Liver (tissue), 9 donors: Measurements from ENCODE around the gene ALB. TPM values are rescaled to one million over a fixed set of nuclear protein-coding genes. Genes with fewer than 3 reads are reported as not detected.

Experiments used
- DNase-seq: peaks from one replicate; pipeline ENCODE4 v3.0.0-alpha.2; 2017; ENCODE audit warnings: low spot score
- H3K27ac ChIP-seq, 2 donors: one replicate each; pipeline ENCODE4 v1.7.0; 2013; ENCODE audit warnings: inconsistent platforms in 2 of 2, low read length in 2 of 2, control low read depth in 1 of 2, low read depth in 1 of 2, mild to moderate bottlenecking in 1 of 2
- H3K27me3 ChIP-seq, 4 donors: one replicate each; pipeline versions ENCODE4 v1.6.1 to v1.7.0; 2013; ENCODE audit warnings: low read length in 3 of 4, inconsistent platforms in 1 of 4, mild to moderate bottlenecking in 1 of 4, moderate library complexity in 1 of 4; ENCODE audit not compliant: control insufficient read depth in 4 of 4, insufficient read depth in 4 of 4
- H3K36me3 ChIP-seq, 4 donors: one replicate each; pipeline versions ENCODE4 v1.6.1 to v1.7.0; 2013; ENCODE audit warnings: low read length in 3 of 4, mild to moderate bottlenecking in 3 of 4, low read depth in 1 of 4, moderate library complexity in 1 of 4; ENCODE audit not compliant: control insufficient read depth in 4 of 4, insufficient read depth in 3 of 4
- H3K4me1 ChIP-seq, 4 donors: one replicate each; pipeline versions ENCODE4 v1.6.1 to v1.7.0; 2013; ENCODE audit warnings: low read length in 3 of 4, mild to moderate bottlenecking in 3 of 4, moderate library complexity in 1 of 4; ENCODE audit not compliant: control insufficient read depth in 4 of 4, insufficient read depth in 4 of 4
- H3K4me3 ChIP-seq, 3 donors: one replicate each; pipeline versions ENCODE4 v1.6.1 to v1.7.0; 2013; ENCODE audit warnings: low read length in 3 of 3, control low read depth in 1 of 3, low read depth in 1 of 3, mild to moderate bottlenecking in 1 of 3
- H3K9ac ChIP-seq, 2 donors: one replicate each; pipeline ENCODE4 v1.7.0; 2013; ENCODE audit warnings: low read length in 2 of 2, mild to moderate bottlenecking in 2 of 2, moderate library complexity in 2 of 2, control low read depth in 1 of 2, low read depth in 1 of 2
- H3K9me3 ChIP-seq, 4 donors: one replicate each; pipeline versions ENCODE4 v1.6.1 to v1.7.0; 2013; ENCODE audit warnings: low read length in 3 of 4; ENCODE audit not compliant: control insufficient read depth in 4 of 4
- EGR1 ChIP-seq, 2 donors: IDR thresholded peaks; 2 replicates each; pipeline ENCODE4 v1.6.1; 2016 to 2018; ENCODE audit warnings: antibody characterized with exemption in 2 of 2, low read depth in 2 of 2
- FOXA1 ChIP-seq: IDR thresholded peaks from 2 replicates; pipeline ENCODE4 v1.6.1; 2016; ENCODE audit warnings: antibody characterized with exemption
- HNF4A ChIP-seq, 2 donors: conservative IDR thresholded peaks; 2 replicates each; pipeline ENCODE4 v1.6.1; 2016; ENCODE audit warnings: antibody characterized with exemption in 2 of 2, mild to moderate bottlenecking in 2 of 2
- HNF4G ChIP-seq: IDR thresholded peaks from 2 replicates; pipeline ENCODE4 v1.6.1; 2016; ENCODE audit warnings: antibody characterized with exemption
- JUND ChIP-seq, 2 donors: IDR thresholded peaks; 2 replicates each; pipeline ENCODE4 v1.6.1; 2016; ENCODE audit warnings: antibody characterized with exemption in 2 of 2
- RAD21 ChIP-seq, 2 donors: IDR thresholded peaks; 2 replicates each; pipeline ENCODE4 v1.6.1; 2016; ENCODE audit warnings: antibody characterized with exemption in 2 of 2, mild to moderate bottlenecking in 2 of 2
- RXRA ChIP-seq, 2 donors: IDR thresholded peaks; 2 replicates each; pipeline ENCODE4 v1.6.1; 2017 to 2018; ENCODE audit warnings: antibody characterized with exemption in 2 of 2, mild to moderate bottlenecking in 1 of 2
- SP1 ChIP-seq: IDR thresholded peaks from 2 replicates; pipeline ENCODE4 v1.6.1; 2018; ENCODE audit warnings: antibody characterized with exemption, mild to moderate bottlenecking
- TAF1 ChIP-seq: conservative IDR thresholded peaks from 2 replicates; pipeline ENCODE4 v1.6.1; 2016; ENCODE audit warnings: antibody characterized with exemption, mild to moderate bottlenecking
- YY1 ChIP-seq: IDR thresholded peaks from 2 replicates; pipeline ENCODE4 v1.6.1; 2016; ENCODE audit warnings: antibody characterized with exemption, mild to moderate bottlenecking
- WGBS: extraction: QIAGEN DNeasy Blood & Tissue Kit; methylation state at CpG from one replicate; pipeline ENCODE4 v1.1.7; 2013; 5-methylcytosine and 5-hydroxymethylcytosine counted together
- polyA plus RNA-seq, 2 donors: library from polyadenylated mRNA; stranded (reverse) in 1 of 2; unstranded in 1 of 2; fragments of 200-250 nt in 1 of 2; fragments of >200 nt in 1 of 2; fragmentation: Nextera tagmentation in 1 of 2; extraction: Ambion mirVana in 1 of 2; gene quantifications; one replicate each; pipeline versions ENCODE4 v1.2.1 to v1.2.3, GENCODE V29; 2013 to 2015
- total RNA-seq, 2 donors: library from RNA; depleted of rRNA; stranded (reverse); fragments of >200 nt; gene quantifications; one replicate each; pipeline ENCODE4 v1.2.3, GENCODE V29; 2014
- TF ChIP-seq, protein P1 (sequence below): IDR thresholded peaks from 2 replicates; pipeline ENCODE4 v1.6.1; 2016; ENCODE audit warnings: antibody characterized with exemption
- TF ChIP-seq, protein P2 (sequence below): IDR thresholded peaks from 2 replicates; pipeline ENCODE4 v1.6.1; 2016; ENCODE audit warnings: antibody characterized with exemption
- TF ChIP-seq, protein P3 (sequence below): IDR thresholded peaks from 2 replicates; pipeline ENCODE4 v1.6.1; 2016; ENCODE audit warnings: antibody characterized with exemption, mild to moderate bottlenecking
- TF ChIP-seq, protein P4 (sequence below): IDR thresholded peaks from 2 replicates; pipeline ENCODE4 v1.6.1; 2016; ENCODE audit warnings: antibody characterized with exemption
- TF ChIP-seq, protein P5 (sequence below): fragments of 150-350 bp; IDR thresholded peaks from 2 replicates; pipeline ENCODE4 v1.5.1; 2017; ENCODE audit warnings: improper control_type of control experiment, low read depth, low read length; ENCODE audit not compliant: missing input control
- donor health status: healthy.
- donor health status: healthy.
- donor health status: healthy.
- donor health status: healthy.
- donor health status: healthy.

ALB gene
- total and polyA plus RNA-seq, 4 donors = 33,161 to 59,987 (median 35,513) TPM

DNA sequence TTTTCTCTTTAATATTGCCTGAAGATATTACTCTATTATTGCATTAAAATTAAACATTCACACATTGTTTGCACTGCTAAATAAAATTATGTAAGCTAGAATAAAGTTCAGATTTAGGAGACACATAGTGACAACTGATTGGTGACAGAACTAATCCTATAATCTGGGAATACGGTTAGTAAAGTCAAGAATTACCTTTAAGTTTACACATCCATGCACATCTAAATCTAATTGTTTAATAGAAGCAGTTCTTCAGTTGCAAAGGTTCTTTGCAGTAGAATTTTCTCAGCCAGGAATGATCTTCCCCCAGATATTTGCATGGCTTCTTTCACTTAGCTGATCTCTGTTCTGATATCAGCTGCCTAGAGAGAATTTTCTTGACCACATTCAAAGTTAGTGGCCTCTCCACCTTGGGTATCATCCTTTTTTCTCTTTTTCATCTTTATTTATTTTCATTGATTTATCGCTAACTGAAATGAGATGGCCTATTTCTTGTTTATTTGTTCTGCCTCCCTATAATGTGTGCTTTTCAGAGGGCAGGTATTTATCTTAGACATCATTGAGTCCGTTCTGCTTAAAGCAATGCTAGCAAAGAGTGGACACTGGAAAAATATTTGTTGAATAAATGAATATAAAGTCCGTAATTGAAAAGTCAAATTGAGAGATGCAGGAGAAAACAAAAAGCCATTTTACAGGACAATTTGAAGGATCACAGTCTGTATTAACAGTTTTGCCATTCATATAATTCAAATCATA lies 44.5 kb downstream of the ALB start:
- no peaks in the 10 kb centered on the region for H3K27me3 ChIP-seq
- TF ChIP-seq HNF4A (conservative IDR thresholded peaks at IDR 0.05) (no peak), SP1 (no peak), YY1 (peak; percentile 13)
- H3K36me3 ChIP-seq = no peaks in the 10 kb centered on the region
- DNase-seq = no peak
- H3K9ac ChIP-seq = no peak overlapping the region
- H3K4me1 ChIP-seq = peaks cover 4 to 41% (median 11%) of the 10 kb centered on the region in 4 donors
- no peaks in the 10 kb centered on the region for H3K9me3 ChIP-seq
- WGBS = 57% methylated on average over 4 of the region's 4 CpGs
- H3K4me3 ChIP-seq = no peak overlapping the region
- no peak overlapping the region for H3K27ac ChIP-seq

DNA sequence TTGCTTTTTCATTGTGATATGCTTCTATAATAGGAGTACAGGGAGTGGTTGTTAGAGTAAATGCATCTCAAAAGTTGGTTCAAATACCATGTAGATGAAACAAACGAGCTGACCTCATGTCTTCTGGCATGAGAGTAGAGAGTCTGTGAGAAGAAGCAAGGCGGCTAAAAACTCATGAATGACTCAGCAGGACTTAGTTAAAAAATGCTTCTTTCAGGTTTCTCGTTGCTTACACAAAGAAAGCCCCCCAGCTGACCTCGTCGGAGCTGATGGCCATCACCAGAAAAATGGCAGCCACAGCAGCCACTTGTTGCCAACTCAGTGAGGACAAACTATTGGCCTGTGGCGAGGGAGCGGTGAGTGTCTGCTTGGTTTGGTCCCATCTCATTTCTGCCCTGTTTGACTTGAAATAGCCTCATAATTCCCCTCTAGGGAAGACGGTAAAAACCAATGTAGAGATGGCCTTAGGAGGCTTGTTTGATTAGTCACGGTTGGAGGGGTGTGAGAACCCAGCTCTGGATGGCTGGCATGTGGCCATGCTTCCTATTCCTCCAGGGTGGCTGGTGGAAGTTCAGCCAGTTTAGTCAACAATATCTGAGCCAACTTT lies 46.4 kb downstream of the ALB start:
- no peak for DNase-seq
- TF ChIP-seq, protein P1, sequence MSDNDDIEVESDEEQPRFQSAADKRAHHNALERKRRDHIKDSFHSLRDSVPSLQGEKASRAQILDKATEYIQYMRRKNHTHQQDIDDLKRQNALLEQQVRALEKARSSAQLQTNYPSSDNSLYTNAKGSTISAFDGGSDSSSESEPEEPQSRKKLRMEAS = no peak
- TF ChIP-seq, protein P2, sequence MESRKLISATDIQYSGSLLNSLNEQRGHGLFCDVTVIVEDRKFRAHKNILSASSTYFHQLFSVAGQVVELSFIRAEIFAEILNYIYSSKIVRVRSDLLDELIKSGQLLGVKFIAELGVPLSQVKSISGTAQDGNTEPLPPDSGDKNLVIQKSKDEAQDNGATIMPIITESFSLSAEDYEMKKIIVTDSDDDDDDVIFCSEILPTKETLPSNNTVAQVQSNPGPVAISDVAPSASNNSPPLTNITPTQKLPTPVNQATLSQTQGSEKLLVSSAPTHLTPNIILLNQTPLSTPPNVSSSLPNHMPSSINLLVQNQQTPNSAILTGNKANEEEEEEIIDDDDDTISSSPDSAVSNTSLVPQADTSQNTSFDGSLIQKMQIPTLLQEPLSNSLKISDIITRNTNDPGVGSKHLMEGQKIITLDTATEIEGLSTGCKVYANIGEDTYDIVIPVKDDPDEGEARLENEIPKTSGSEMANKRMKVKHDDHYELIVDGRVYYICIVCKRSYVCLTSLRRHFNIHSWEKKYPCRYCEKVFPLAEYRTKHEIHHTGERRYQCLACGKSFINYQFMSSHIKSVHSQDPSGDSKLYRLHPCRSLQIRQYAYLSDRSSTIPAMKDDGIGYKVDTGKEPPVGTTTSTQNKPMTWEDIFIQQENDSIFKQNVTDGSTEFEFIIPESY = no peak
- TF ChIP-seq FOXA1 (no peak), SP1 (no peak), RXRA (IDR thresholded peaks at IDR 0.05) (no peak), EGR1 (IDR thresholded peaks at IDR 0.05; ENCODE audit: low read depth in 2 of 2) (no peak), JUND (IDR thresholded peaks at IDR 0.05) (no peak), HNF4G (no peak), RAD21 (IDR thresholded peaks at IDR 0.05) (no peak), HNF4A (conservative IDR thresholded peaks at IDR 0.05) (no peak), TAF1 (no peak)
- TF ChIP-seq, protein P3, sequence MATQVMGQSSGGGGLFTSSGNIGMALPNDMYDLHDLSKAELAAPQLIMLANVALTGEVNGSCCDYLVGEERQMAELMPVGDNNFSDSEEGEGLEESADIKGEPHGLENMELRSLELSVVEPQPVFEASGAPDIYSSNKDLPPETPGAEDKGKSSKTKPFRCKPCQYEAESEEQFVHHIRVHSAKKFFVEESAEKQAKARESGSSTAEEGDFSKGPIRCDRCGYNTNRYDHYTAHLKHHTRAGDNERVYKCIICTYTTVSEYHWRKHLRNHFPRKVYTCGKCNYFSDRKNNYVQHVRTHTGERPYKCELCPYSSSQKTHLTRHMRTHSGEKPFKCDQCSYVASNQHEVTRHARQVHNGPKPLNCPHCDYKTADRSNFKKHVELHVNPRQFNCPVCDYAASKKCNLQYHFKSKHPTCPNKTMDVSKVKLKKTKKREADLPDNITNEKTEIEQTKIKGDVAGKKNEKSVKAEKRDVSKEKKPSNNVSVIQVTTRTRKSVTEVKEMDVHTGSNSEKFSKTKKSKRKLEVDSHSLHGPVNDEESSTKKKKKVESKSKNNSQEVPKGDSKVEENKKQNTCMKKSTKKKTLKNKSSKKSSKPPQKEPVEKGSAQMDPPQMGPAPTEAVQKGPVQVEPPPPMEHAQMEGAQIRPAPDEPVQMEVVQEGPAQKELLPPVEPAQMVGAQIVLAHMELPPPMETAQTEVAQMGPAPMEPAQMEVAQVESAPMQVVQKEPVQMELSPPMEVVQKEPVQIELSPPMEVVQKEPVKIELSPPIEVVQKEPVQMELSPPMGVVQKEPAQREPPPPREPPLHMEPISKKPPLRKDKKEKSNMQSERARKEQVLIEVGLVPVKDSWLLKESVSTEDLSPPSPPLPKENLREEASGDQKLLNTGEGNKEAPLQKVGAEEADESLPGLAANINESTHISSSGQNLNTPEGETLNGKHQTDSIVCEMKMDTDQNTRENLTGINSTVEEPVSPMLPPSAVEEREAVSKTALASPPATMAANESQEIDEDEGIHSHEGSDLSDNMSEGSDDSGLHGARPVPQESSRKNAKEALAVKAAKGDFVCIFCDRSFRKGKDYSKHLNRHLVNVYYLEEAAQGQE = no peak
- TF ChIP-seq, protein P4, sequence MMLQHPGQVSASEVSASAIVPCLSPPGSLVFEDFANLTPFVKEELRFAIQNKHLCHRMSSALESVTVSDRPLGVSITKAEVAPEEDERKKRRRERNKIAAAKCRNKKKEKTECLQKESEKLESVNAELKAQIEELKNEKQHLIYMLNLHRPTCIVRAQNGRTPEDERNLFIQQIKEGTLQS = no peak
- TF ChIP-seq, protein P5, sequence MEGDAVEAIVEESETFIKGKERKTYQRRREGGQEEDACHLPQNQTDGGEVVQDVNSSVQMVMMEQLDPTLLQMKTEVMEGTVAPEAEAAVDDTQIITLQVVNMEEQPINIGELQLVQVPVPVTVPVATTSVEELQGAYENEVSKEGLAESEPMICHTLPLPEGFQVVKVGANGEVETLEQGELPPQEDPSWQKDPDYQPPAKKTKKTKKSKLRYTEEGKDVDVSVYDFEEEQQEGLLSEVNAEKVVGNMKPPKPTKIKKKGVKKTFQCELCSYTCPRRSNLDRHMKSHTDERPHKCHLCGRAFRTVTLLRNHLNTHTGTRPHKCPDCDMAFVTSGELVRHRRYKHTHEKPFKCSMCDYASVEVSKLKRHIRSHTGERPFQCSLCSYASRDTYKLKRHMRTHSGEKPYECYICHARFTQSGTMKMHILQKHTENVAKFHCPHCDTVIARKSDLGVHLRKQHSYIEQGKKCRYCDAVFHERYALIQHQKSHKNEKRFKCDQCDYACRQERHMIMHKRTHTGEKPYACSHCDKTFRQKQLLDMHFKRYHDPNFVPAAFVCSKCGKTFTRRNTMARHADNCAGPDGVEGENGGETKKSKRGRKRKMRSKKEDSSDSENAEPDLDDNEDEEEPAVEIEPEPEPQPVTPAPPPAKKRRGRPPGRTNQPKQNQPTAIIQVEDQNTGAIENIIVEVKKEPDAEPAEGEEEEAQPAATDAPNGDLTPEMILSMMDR = no peak
- 70% methylated on average over 9 of the region's 9 CpGs for WGBS

More for the DNA sequence above, 46.4 kb downstream of the ALB start:
- H3K27me3 ChIP-seq = no peaks in the 10 kb centered on the region
- no peak overlapping the region for H3K27ac ChIP-seq
- H3K9ac ChIP-seq = no peak overlapping the region
- H3K4me1 ChIP-seq = peaks cover 2 to 42% (median 11%) of the 10 kb centered on the region in 4 donors
- no peaks in the 10 kb centered on the region for H3K36me3 ChIP-seq
- H3K9me3 ChIP-seq = no peaks in the 10 kb centered on the region
- H3K4me3 ChIP-seq = no peak overlapping the region
